ENCODE results near the gene STMN3. TPM values are rescaled to one million over a fixed set of nuclear protein-coding genes. Genes with fewer than 3 reads are reported as not detected.

The STMN3 gene
- total and polyA plus RNA-seq, 2 of the 8 experiments (the other 6 are each of a cell fraction or from before 2014, with no cell fraction given), result 51.5 to 63.1 TPM

DNA sequence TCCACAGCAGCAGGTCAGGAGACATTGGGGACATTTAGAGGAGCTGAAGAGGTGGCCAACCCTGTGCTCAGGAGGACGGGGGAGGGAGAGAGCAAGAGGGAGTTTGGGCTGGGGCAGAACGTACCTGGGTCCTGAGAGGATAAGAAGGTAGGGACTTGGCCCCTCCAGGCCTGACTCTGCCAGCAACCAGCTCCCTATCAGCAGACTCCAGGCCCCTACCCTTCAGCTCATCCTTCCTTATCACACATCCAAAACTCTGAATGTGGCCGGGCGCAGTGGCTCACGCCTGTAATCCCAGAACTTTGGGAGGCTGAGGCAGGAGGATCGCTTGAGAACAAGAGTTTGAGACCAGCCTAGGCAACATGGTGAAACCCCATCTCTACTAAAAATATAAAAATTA is 5.0 kb downstream of the STMN3 start (continued):
- TF ChIP-seq SIN3A (conservative IDR thresholded peaks at IDR 0.05 in 1 of 2, IDR thresholded peaks at IDR 0.05 in 1 of 2; ENCODE audit: low read depth in 1 of 2, low read length in 2 of 2) (no peak), HDAC2 (IDR thresholded peaks at IDR 0.05; ENCODE audit: borderline replicate concordance in 1 of 2, low read depth in 2 of 2, low read length in 2 of 2) (no peak), CHD2 (IDR thresholded peaks at IDR 0.05; ENCODE audit: low read length) (no peak)

All from H1 (cell line).